Measurements from ENCODE around the gene MICAL3. TPM values are rescaled to one million over a fixed set of nuclear protein-coding genes. Genes with fewer than 3 reads are reported as not detected.
A peak's percentile ranks its signal among the peaks of the same experiment; 100 is the strongest.
"Not testable (repeated sequence)": the region's sequence is repeated elsewhere in the genome, so short reads cannot be mapped to it uniquely, and the experiment has no call there.

Gene MICAL3
- total RNA-seq, 1 donor from 2014 or later: 90.4 TPM

- no peak for ATAC-seq
- intact Hi-C loops (cut with micrococcal nuclease): no loop called here
- DNase-seq: no peak
Measured at GRCh38 chr22:18060646-18061620, 36.6 kb upstream of the MICAL3 start.

- DNase-seq: no peak
- no peak for ATAC-seq
- intact Hi-C loops (cut with micrococcal nuclease): no loop called here
Measured at GRCh38 chr22:18059991-18060390, 35.6 kb upstream of the MICAL3 start.

DNA sequence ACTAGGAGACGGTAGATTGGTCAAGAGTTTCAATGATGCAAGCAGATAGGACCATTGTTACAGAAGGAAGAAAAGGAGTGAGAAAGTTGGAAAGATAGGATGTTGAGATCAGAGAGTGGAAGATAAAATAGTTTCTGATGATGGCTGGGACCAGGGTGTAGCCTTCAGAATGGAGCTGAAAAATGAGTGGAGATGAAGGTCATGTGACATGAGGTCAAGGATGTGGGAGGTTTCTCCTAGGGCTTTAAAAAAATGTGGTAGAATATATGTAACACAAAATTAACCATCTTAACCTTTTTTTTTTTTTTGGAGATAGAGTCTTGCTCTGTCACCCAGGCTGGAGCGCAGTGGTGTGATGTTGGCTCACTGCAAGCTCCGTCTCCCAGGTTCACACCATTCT is 35.1 kb upstream of the MICAL3 start:
- DNase-seq (no peak), ATAC-seq (no peak)
- intact Hi-C loops (cut with micrococcal nuclease): no loop called here

GRCh38 chr22:18059094-18059417 is 34.7 kb upstream of the MICAL3 start:
- intact Hi-C loops (cut with micrococcal nuclease): no loop called here
- no peak for ATAC-seq
- DNase-seq: no peak

GRCh38 chr22:18058371-18059093 is 34.2 kb upstream of the MICAL3 start:
- intact Hi-C loops (cut with micrococcal nuclease): no loop called here
- DNase-seq: no peak
- no peak for ATAC-seq

- ATAC-seq (peak; percentile 81), DNase-seq (peak; percentile 48)
- intact Hi-C loops (cut with micrococcal nuclease): no loop called here
Measured at GRCh38 chr22:18057568-18058209, 33.3 kb upstream of the MICAL3 start.

- no peak for DNase-seq
- no peak for ATAC-seq
- intact Hi-C loops (cut with micrococcal nuclease): no loop called here
Measured at GRCh38 chr22:18056807-18057474, 32.6 kb upstream of the MICAL3 start.

DNA sequence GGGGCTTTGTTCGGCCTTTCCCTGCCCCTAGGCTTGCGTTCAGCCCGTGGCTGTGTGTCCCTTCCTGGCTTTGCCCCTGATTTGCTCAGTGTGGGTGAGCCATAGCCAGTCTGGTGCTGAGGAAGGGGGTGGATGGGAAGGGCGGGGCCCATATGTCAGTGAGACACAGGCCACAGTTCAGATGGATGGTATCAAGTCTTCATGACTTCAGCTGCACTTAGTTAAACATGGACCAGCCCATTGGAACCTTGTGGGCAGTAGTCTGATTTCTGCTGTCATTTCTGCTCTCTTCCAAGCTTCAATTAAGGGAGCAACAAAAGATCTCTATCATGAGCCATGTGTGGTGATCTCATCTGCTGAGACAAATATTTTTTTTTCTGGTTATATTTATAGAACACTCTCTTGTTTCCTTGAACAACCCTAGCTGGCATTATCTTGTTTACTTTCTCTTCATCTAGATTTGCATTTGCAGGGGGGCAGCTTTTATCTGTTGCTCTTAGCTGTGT is 31.9 kb upstream of the MICAL3 start:
- DNase-seq (no peak), ATAC-seq (peak; percentile 47)
- intact Hi-C loops (cut with micrococcal nuclease): no loop called here

- intact Hi-C loops (cut with micrococcal nuclease): no loop called here
- DNase-seq: no peak
- no peak for ATAC-seq
Measured at GRCh38 chr22:18055619-18056160, 31.3 kb upstream of the MICAL3 start.

DNA sequence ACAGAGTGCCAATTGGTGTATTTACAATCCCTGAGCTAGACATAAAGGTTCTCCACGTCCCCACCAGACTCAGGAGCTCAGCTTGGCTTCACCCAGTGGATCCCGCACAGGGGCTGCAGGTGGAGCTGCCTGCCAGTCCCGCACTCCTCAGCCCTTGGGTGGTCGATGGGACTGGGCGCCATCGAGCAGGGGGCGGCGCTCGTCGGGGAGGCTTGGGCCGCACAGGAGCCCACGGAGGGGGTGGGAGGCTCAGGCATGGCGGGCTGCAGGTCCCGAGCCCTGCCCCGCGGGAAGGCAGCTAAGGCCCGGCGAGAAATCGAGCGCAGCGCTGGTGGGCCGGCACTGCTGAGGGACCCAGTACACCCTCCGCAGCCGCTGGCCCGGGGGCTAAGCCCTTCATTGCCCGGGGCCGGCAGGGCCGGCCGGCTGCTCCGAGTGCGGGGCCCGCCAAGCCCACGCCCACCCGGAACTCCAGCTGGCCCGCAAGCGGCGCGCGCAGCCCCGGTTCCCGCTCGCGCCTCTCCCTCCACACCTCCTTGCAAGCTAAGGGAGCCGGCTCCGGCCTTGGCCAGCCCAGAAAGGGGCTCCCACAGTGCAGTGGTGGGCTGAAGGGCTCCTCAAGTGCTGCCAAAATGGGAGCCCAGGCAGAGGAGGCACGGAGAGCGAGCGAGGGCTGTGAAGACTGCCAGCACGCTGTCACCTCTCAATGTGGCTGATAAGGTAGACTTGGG is 29.0 kb upstream of the MICAL3 start:
- intact Hi-C loops (cut with micrococcal nuclease); ATAC-seq; DNase-seq: not testable (repeated sequence)

DNA sequence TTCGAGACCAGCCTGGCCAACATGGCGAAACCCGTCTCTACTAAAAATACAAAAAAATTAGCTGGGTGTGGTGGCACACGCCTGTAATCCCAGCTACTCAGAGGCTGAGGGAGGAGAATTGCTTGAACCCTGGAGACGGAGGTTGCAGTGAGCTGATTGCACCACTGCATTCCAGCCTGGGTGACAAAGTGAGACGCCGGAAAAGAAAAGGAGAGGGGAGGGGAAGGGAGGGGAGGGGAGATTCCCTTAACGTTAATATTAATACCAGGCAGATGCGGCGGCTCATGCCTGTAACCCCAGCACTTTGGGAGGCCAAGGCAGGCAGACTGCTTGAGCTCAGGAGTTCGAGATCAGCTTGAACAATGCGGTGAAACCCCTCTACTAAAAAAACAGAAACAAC is 26.8 kb upstream of the MICAL3 start:
- ATAC-seq; DNase-seq; intact Hi-C loops (cut with micrococcal nuclease): not testable (repeated sequence)

DNA sequence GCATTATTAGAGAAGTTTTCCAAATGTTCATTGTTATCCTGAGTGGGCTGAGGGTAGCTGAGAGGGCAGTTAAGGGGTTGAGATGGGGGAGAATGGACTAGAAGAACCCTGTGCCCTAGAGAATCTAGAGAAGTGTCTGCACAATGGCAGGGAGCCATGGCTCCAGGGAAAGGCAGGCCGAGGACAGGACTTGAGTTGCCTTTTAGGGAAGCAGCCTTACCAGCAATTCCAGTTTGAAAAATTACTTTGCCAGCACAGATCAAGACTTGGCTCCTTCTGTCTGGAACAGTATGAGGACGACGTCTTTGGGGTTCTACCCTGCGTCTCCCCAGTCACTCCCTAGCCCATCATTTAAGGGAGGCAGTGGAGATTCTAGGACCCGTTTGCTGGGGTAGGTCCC is 25.7 kb upstream of the MICAL3 start:
- DNase-seq: no peak
- intact Hi-C loops (cut with micrococcal nuclease): no loop called here
- no peak for ATAC-seq

- no peak for DNase-seq
- intact Hi-C loops (cut with micrococcal nuclease): no loop called here
- ATAC-seq: no peak
Measured at GRCh38 chr22:18048441-18048898, 24.1 kb upstream of the MICAL3 start.

DNA sequence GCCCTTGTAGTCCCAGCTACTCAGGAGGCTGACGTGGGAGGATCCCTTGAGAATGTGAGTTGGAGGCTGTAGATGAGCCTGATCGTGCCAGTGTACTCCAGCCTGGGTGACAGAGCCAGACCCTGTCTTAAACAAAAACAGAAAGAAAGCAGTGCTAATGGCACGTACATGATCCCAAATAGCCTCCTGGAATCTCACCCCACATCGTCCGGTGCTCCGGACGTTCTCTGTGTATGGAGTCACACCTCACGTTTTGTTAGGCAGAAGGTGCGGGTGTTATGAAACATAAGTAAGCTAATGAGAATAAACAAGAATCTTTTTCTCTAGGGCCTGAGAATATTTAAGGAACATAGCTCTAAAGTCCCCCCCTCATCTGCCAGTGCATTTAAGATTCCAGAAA is 23.7 kb upstream of the MICAL3 start:
- DNase-seq (no peak), ATAC-seq (no peak)
- intact Hi-C loops (cut with micrococcal nuclease): no loop called here

DNA sequence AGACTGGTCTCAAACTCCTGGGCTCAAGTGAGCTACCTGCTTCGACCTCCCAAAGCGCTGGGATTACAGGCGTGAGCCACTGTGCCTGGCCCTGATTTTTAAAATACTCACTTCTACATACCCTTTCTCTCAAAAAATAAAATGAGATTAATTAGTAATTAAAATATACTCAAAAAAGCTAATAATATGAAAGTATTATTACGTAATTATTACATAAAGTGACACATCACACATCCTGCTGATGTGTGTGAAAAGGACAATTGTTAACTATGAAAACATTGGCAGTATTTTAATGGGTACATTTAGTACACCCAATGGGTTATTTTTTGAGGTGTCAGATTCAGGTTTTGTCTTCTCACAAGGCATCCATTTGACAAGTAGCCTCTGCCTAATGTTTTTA is 21.4 kb upstream of the MICAL3 start:
- intact Hi-C loops (cut with micrococcal nuclease): no loop called here
- no peak for ATAC-seq
- no peak for DNase-seq

DNA sequence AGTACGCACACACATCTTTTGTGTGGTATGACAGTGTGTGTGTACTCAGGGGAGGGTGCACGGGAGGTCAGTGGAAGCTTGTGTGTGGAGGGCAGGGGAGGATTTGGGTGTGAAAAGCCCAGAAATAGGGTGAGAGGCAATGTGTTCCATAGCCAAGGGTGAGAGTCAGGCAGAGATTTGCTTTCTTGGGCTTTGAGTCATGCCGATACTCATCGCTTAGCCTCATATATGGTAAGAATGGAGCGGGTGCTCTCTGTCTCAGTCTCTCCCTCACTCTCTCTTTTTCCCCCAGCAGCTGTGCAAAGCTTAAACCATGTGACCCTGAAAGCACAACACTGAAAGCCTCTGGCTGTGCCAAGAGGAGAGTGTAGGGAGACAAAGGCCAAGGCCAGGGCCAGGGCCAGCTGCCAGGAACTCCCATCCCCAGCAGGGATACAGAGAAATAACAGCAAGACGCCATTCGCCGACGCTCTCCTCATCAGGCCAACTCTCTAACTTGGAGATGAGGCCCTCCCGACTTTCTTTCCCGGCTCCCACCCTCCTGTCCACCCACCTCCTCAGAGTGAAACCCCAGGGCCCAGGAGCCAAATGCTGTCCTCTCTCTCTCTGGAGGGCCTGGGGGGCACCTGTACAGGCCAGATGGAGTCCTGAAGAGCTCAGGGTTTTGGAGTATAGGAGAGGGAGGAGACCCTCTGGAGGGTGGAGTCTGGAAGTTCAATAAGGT is 20.3 kb upstream of the MICAL3 start:
- intact Hi-C loops (cut with micrococcal nuclease): no loop called here
- DNase-seq (peak; percentile 86), ATAC-seq (peak; percentile 95)

DNA sequence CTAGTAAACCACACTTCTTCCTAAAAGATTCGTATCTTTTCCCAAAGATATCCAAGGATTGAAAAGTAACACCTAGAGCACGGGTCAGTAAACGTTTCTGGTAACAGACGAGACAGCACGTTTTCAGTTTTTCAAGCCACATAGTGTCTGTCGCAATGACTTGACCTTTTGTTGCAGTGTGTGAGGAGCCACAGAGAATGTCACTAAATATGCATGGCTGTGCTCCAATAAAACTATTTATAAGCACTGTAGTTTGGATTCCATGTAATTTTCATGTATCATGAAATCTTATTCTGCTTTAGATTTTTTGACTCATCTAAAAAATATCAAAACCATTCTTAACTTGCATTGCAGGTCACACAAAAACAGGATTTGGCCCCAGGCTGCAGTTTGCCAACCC is 18.3 kb upstream of the MICAL3 start:
- peak; percentile 46 for ATAC-seq
- no peak for DNase-seq
- intact Hi-C loops (cut with micrococcal nuclease): no loop called here

- intact Hi-C loops (cut with micrococcal nuclease); DNase-seq; ATAC-seq: not testable (repeated sequence)
Measured at GRCh38 chr22:18040898-18041297, 16.5 kb upstream of the MICAL3 start.
